H1 (cell line): ENCODE measurements around the gene YBX1. TPM values are rescaled to one million over a fixed set of nuclear protein-coding genes. Genes with fewer than 3 reads are reported as not detected.

Experiments
- CTCF ChIA-PET: fragments of 300-600 bp; sonication (Branson Sonifier 250); formaldehyde crosslinking; loops from one replicate; lab custom pipeline; 2021; ENCODE audit not compliant: partially characterized antibody; lab: Charles Lee
- POLR2A ChIA-PET: fragments of 300-600 bp; sonication (Branson Sonifier 250); formaldehyde crosslinking; loops from one replicate; lab custom pipeline; 2021; ENCODE audit warnings: inconsistent platforms; ENCODE audit not compliant: partially characterized antibody; lab: Charles Lee
- DNase-seq, 2 experiments: peaks; one replicate each; pipeline versions ENCODE4 v3.0.0 to v3.0.0-alpha.2; 2010 to 2022; ENCODE audit warnings: low spot score in 2 of 2, low read depth in 1 of 2, mixed read lengths in 1 of 2
- FAIRE-seq: peaks from 2 replicates; lab custom pipeline; 2011; peaks lifted over from hg19 to GRCh38; lab: Jason Lieb, UNC
- H2AFZ ChIP-seq: 2 replicates; pipeline ENCODE4 v1.8.1; 2012; ENCODE audit warnings: low read length, inconsistent platforms
- H2AK5ac ChIP-seq: 2 replicates; pipeline ENCODE4 v1.6.1; 2013; ENCODE audit warnings: low read depth, low read length
- H2BK120ac ChIP-seq: replicated peaks from 2 replicates; pipeline ENCODE3; 2013; ENCODE audit warnings: low read depth, low read length, inconsistent platforms
- H2BK12ac ChIP-seq: 2 replicates; pipeline ENCODE4 v1.6.1; 2013; ENCODE audit warnings: low read depth, low read length
- H2BK15ac ChIP-seq: 2 replicates; pipeline ENCODE4 v1.6.1; 2013; ENCODE audit warnings: low read length
- H2BK20ac ChIP-seq: 2 replicates; pipeline ENCODE4 v1.6.1; 2013; ENCODE audit warnings: low read length
- H2BK5ac ChIP-seq: 2 replicates; pipeline ENCODE4 v1.6.1; 2013; ENCODE audit warnings: low read depth, low read length
- H3K14ac ChIP-seq: 2 replicates; pipeline ENCODE4 v1.6.1; 2013; ENCODE audit warnings: inconsistent platforms; ENCODE audit not compliant: insufficient read length
- H3K18ac ChIP-seq: 2 replicates; pipeline ENCODE4 v1.6.1; 2013; ENCODE audit warnings: low read length; ENCODE audit errors: extremely low read depth
- H3K23ac ChIP-seq: 2 replicates; pipeline ENCODE4 v1.6.1; 2013; ENCODE audit warnings: inconsistent platforms; ENCODE audit not compliant: insufficient read length
- H3K23me2 ChIP-seq: 2 replicates; pipeline ENCODE4 v1.6.1; 2013; ENCODE audit warnings: low read depth, low read length
- H3K27ac ChIP-seq: 2 replicates; pipeline ENCODE4 v1.6.1; 2011; ENCODE audit warnings: low read depth, low read length, inconsistent platforms
- H3K27me3 ChIP-seq, 4 experiments: replicated peaks in 1 of 4; 1 replicate in 1 of 4; 2 replicates in 3 of 4; pipeline versions ENCODE4 v1.6.1 to v1.8.1; 2011 to 2013; ENCODE audit warnings: low read length in 3 of 4, mild to moderate bottlenecking in 3 of 4, inconsistent platforms in 2 of 4, mixed read lengths in 2 of 4, moderate library complexity in 1 of 4; ENCODE audit not compliant: control insufficient read depth in 3 of 4, insufficient read depth in 3 of 4; ENCODE audit errors: extremely low read depth in 1 of 4
- H3K36me3 ChIP-seq, 4 experiments: 2 replicates each; pipeline versions ENCODE4 v1.6.1 to v1.8.1; 2011 to 2013; ENCODE audit warnings: mild to moderate bottlenecking in 4 of 4, low read length in 3 of 4, moderate library complexity in 2 of 4, control low read depth in 1 of 4, inconsistent platforms in 1 of 4; ENCODE audit not compliant: insufficient read depth in 4 of 4, control insufficient read depth in 2 of 4
- H3K4ac ChIP-seq: replicated peaks from 2 replicates; pipeline ENCODE3; 2013; ENCODE audit warnings: low read length, low read depth, mixed read lengths, inconsistent platforms; ENCODE audit not compliant: insufficient read length
- H3K4me1 ChIP-seq, 4 experiments: replicated peaks in 1 of 4; 1 replicate in 1 of 4; 2 replicates in 3 of 4; pipeline versions ENCODE4 v1.6.1 to v1.8.1; 2011 to 2013; ENCODE audit warnings: low read length in 3 of 4, inconsistent platforms in 2 of 4, mixed read lengths in 1 of 4; ENCODE audit not compliant: insufficient read depth in 4 of 4, control insufficient read depth in 3 of 4
- H3K4me2 ChIP-seq, 2 experiments: 2 replicates each; pipeline versions ENCODE4 v1.6.1 to v1.8.1; 2011 to 2013; ENCODE audit warnings: low read depth in 2 of 2, low read length in 2 of 2, control low read depth in 1 of 2, inconsistent platforms in 1 of 2, mild to moderate bottlenecking in 1 of 2; ENCODE audit not compliant: insufficient read depth in 1 of 2
- H3K4me3 ChIP-seq, 4 experiments: fragments of 200-600, 300-600 bp in 1 of 4; sonication (generic), shearing (Covaris generic), sonication (Bioruptor Twin) in 1 of 4; 2 replicates each; pipeline versions ENCODE4 v1.5.1 to v1.8.1; 2011 to 2016; ENCODE audit warnings: low read length in 4 of 4, low read depth in 3 of 4, control low read depth in 2 of 4, inconsistent platforms in 2 of 4, mild to moderate bottlenecking in 2 of 4, mixed read lengths in 1 of 4, moderate library complexity in 1 of 4; ENCODE audit not compliant: insufficient read depth in 2 of 4; ENCODE audit errors: extremely low read depth in 1 of 4
- H3K56ac ChIP-seq: replicated peaks from 2 replicates; pipeline ENCODE3; 2013; ENCODE audit warnings: low read depth, mild to moderate bottlenecking, mixed read lengths, low read length, inconsistent platforms; ENCODE audit not compliant: insufficient read length
- H3K79me1 ChIP-seq: 2 replicates; pipeline ENCODE4 v1.6.1; 2013; ENCODE audit warnings: low read depth, low read length, control low read depth
- H3K79me2 ChIP-seq, 2 experiments: 2 replicates each; pipeline versions ENCODE4 v1.6.1 to v1.8.1; 2012 to 2013; ENCODE audit warnings: low read length in 2 of 2, mild to moderate bottlenecking in 2 of 2, inconsistent platforms in 1 of 2; ENCODE audit not compliant: insufficient read depth in 2 of 2, control insufficient read depth in 1 of 2
- H3K9ac ChIP-seq, 4 experiments: replicated peaks in 1 of 4; 1 replicate in 1 of 4; 2 replicates in 3 of 4; pipeline versions ENCODE4 v1.6.1 to v1.8.1; 2011 to 2013; ENCODE audit warnings: low read depth in 3 of 4, low read length in 3 of 4, control low read depth in 2 of 4, mild to moderate bottlenecking in 2 of 4, moderate library complexity in 2 of 4, inconsistent platforms in 1 of 4; ENCODE audit errors: extremely low read depth in 1 of 4
- H3K9me3 ChIP-seq, 2 experiments: 2 replicates each; pipeline versions ENCODE4 v1.6.1 to v1.8.1; 2012 to 2013; ENCODE audit warnings: mild to moderate bottlenecking in 2 of 2, moderate library complexity in 2 of 2, control low read depth in 1 of 2, inconsistent platforms in 1 of 2, low read depth in 1 of 2, low read length in 1 of 2, mixed read lengths in 1 of 2; ENCODE audit not compliant: insufficient read depth in 2 of 2
- H4K20me1 ChIP-seq, 2 experiments: replicated peaks in 1 of 2; 2 replicates each; pipeline versions ENCODE3 to v1.8.1; 2011 to 2013; ENCODE audit warnings: inconsistent platforms in 2 of 2, low read length in 2 of 2, mild to moderate bottlenecking in 1 of 2; ENCODE audit not compliant: insufficient read depth in 2 of 2, control insufficient read depth in 1 of 2
- H4K5ac ChIP-seq: 2 replicates; pipeline ENCODE4 v1.6.1; 2013; ENCODE audit warnings: low read length, low read depth, mixed read lengths, inconsistent platforms; ENCODE audit not compliant: insufficient read length
- H4K8ac ChIP-seq: 2 replicates; pipeline ENCODE4 v1.8.0; 2013; ENCODE audit warnings: mild to moderate bottlenecking, moderate library complexity, low read length, inconsistent platforms; ENCODE audit not compliant: insufficient read depth; ENCODE audit errors: extremely low read depth
- H4K91ac ChIP-seq: replicated peaks from 2 replicates; pipeline ENCODE3; 2013; ENCODE audit warnings: low read length, mixed read lengths, inconsistent platforms; ENCODE audit not compliant: insufficient read length
- JUND ChIP-seq: IDR thresholded peaks from 2 replicates; pipeline ENCODE4 v1.6.1; 2011; ENCODE audit warnings: mild to moderate bottlenecking, improper control_type of control experiment, low read length
- RAD21 ChIP-seq, 2 experiments: IDR thresholded peaks in 1 of 2; conservative IDR thresholded peaks in 1 of 2; 2 replicates each; pipeline ENCODE4 v1.6.1; 2011; ENCODE audit warnings: low read depth in 2 of 2, low read length in 2 of 2, improper control_type of control experiment in 1 of 2, inconsistent platforms in 1 of 2, mild to moderate bottlenecking in 1 of 2, moderate library complexity in 1 of 2
- TCF12 ChIP-seq: IDR thresholded peaks from 2 replicates; pipeline ENCODE4 v1.6.1; 2011; ENCODE audit warnings: low read depth, mild to moderate bottlenecking, low read length
- WGBS, 2 experiments: shearing (Covaris generic) in 1 of 2; methylation state at CpG; one replicate each; pipeline versions ENCODE4 v1.1.6 to v1.1.7; 2013 to 2015; ENCODE audit warnings: low lambda C conversion rate in 2 of 2, mixed read lengths in 2 of 2, inconsistent platforms in 1 of 2, low coverage in 1 of 2, missing lambda C conversion rate in 1 of 2; ENCODE audit not compliant: insufficient replicate concordance in 2 of 2, insufficient coverage in 1 of 2, insufficient read length in 1 of 2; ENCODE audit errors: extremely low coverage in 1 of 2, missing lambda C conversion rate in 1 of 2; 5-methylcytosine and 5-hydroxymethylcytosine counted together
- polyA plus RNA-seq, 7 experiments: library from polyadenylated mRNA; depleted of rRNA in 3 of 7; stranded (reverse) in 5 of 7; unstranded in 2 of 7; fragments of >200 nt in 5 of 7; fragments of 200-250 nt in 2 of 7; gene quantifications; 1 replicate in 5 of 7; 2 replicates in 1 of 7; 4 replicates in 1 of 7; pipeline versions ENCODE4 v1.2.1 to v1.2.3, GENCODE V29; 2011 to 2013; ENCODE audit warnings: missing spikeins in 2 of 7, mixed read lengths in 2 of 7
- total RNA-seq: library from RNA; stranded (reverse); fragmentation: NEBNext Ultra II Directional; extraction: Animal tissue kit (Norgen Biotek cat#: 25700); gene quantifications from 2 replicates; pipeline ENCODE4 v1.2.1, GENCODE V29; 2021
- TF ChIP-seq, protein P1 (sequence below), 3 experiments: IDR thresholded peaks; 1 replicate in 2 of 3; 2 replicates in 1 of 3; pipeline versions ENCODE4 v1.5.1 to v1.6.1; 2011; ENCODE audit warnings: low read length in 3 of 3, mild to moderate bottlenecking in 3 of 3, inconsistent platforms in 2 of 3, low read depth in 1 of 3, moderate library complexity in 1 of 3; ENCODE audit not compliant: insufficient read depth in 1 of 3; ENCODE audit errors: control extremely low read depth in 1 of 3

YBX1 gene
- total and polyA plus RNA-seq, 2 of the 8 experiments (the other 6 are each of a cell fraction or from before 2014, with no cell fraction given), result 438 to 1,219 TPM

DNA sequence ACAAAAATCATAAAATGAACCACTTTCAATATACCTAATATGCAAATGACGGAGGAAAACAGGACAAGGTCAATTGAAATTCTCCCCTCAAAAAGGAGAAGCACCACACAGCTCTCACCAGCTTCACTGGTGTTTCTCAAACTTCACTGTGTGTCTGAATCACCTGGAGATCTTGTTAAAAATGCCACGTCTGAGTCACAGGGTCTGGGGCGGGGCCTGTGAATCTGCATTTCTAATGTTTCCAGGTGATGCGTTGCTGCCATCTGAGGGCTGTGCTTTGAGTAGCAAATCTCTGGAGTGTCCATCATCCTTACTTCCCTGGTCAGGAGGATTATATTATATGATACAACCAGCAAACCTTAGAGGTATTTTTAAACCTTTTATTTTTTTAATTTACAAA lies 48.8 kb downstream of the YBX1 start:
- Histone ChIP-seq H3K14ac (no peak overlapping the region), H2BK12ac (no peak overlapping the region), H3K23me2 (no peaks in the 10 kb centered on the region), H2AFZ (no peak overlapping the region), H3K56ac (no peak overlapping the region), H3K4me2 (no peak overlapping the region), H3K18ac (no peak overlapping the region), H2BK120ac (no peak overlapping the region), H4K91ac (no peak overlapping the region), H3K9ac (no peak overlapping the region), H3K79me2 (no peaks in the 10 kb centered on the region), H2BK5ac (no peak overlapping the region), H2AK5ac (no peak overlapping the region), H3K79me1 (no peaks in the 10 kb centered on the region), H3K27me3 (no peaks in the 10 kb centered on the region), H3K27ac (no peak overlapping the region), H4K5ac (no peak overlapping the region), H4K8ac (no peak overlapping the region), H3K4ac (no peak overlapping the region), H3K4me1 (peaks cover 0 to 3% (median 0%) of the 10 kb centered on the region in 4 experiments; a peak in 1 of 7 replicates), H3K4me3 (no peak overlapping the region), H4K20me1 (peaks cover 0 to 3% of the 10 kb centered on the region in 2 experiments), H3K36me3 (no peaks in the 10 kb centered on the region), H2BK20ac (no peak overlapping the region), H2BK15ac (no peak overlapping the region), H3K23ac (no peak overlapping the region), H3K9me3 (no peaks in the 10 kb centered on the region)
- 51% methylated on average over 4 of the region's 4 CpGs; no CpG with 5 or more reads in 1 of the 2 experiments for WGBS, 2 experiments
- ChIA-PET CTCF (interaction anchor here (0.7 to 1.5 kb wide), 8 partner anchors 14 to 951 kb away, joined by 3 to 6 read pairs (median 3); no protein-coding TSS in a partner anchor), POLR2A (interaction anchor here (1.6 kb wide), 1 partner anchor 14 kb away, joined by 5 read pairs; no protein-coding TSS in a partner anchor)
- peak in 1 of 2 experiments; percentile 58 for DNase-seq
- TF ChIP-seq, protein P1, sequence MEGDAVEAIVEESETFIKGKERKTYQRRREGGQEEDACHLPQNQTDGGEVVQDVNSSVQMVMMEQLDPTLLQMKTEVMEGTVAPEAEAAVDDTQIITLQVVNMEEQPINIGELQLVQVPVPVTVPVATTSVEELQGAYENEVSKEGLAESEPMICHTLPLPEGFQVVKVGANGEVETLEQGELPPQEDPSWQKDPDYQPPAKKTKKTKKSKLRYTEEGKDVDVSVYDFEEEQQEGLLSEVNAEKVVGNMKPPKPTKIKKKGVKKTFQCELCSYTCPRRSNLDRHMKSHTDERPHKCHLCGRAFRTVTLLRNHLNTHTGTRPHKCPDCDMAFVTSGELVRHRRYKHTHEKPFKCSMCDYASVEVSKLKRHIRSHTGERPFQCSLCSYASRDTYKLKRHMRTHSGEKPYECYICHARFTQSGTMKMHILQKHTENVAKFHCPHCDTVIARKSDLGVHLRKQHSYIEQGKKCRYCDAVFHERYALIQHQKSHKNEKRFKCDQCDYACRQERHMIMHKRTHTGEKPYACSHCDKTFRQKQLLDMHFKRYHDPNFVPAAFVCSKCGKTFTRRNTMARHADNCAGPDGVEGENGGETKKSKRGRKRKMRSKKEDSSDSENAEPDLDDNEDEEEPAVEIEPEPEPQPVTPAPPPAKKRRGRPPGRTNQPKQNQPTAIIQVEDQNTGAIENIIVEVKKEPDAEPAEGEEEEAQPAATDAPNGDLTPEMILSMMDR (IDR thresholded peaks at IDR 0.05; ENCODE audit: control extremely low read depth in 1 of 3, insufficient read depth in 1 of 3, low read depth in 1 of 3, low read length in 3 of 3), result peak in 2 of 3 experiments; percentile 45 to 46; a peak in 3 of 4 replicates
- TF ChIP-seq RAD21 (IDR thresholded peaks at IDR 0.05 in 1 of 2, conservative IDR thresholded peaks at IDR 0.05 in 1 of 2; ENCODE audit: low read depth in 2 of 2, low read length in 2 of 2) (peak; percentile 73 to 80), TCF12 (no peak), JUND (peak; percentile 34; the same call in 1 of the 2 replicates)
- FAIRE-seq, result no peak
